Measurements from ENCODE around the gene TMEM165.

DNA sequence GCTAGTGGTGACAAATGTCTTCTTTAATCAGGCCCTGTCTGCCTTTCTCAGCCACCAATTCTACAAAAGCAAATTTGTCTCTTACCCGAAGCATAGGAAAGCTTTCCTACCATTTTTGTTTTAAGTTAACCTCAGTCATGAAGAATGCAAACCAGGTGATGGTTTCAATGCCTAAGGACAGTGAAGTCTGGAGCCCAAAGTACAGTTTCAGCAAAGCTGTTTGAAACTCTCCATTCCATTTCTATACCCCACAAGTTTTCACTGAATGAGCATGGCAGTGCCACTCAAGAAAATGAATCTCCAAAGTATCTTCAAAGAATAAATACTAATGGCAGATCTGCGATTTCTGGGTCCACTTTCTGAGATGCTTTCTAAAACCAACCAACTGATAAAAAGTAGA, 25.8 kb upstream of the TMEM165 start:
- TF ChIP-seq, protein P1, sequence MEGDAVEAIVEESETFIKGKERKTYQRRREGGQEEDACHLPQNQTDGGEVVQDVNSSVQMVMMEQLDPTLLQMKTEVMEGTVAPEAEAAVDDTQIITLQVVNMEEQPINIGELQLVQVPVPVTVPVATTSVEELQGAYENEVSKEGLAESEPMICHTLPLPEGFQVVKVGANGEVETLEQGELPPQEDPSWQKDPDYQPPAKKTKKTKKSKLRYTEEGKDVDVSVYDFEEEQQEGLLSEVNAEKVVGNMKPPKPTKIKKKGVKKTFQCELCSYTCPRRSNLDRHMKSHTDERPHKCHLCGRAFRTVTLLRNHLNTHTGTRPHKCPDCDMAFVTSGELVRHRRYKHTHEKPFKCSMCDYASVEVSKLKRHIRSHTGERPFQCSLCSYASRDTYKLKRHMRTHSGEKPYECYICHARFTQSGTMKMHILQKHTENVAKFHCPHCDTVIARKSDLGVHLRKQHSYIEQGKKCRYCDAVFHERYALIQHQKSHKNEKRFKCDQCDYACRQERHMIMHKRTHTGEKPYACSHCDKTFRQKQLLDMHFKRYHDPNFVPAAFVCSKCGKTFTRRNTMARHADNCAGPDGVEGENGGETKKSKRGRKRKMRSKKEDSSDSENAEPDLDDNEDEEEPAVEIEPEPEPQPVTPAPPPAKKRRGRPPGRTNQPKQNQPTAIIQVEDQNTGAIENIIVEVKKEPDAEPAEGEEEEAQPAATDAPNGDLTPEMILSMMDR (IDR thresholded peaks at IDR 0.05), result no peak
- no peak for TF ChIP-seq EZH2 (IDR thresholded peaks at IDR 0.05; ENCODE audit: borderline replicate concordance, insufficient read depth, low read depth, low read length, poor library complexity, severe bottlenecking)

Data from B cell (primary cell).